Stimulated activated CD8-positive, alpha-beta memory T cell treated with anti-CD3 and anti-CD28 coated beads, Interleukin-4, amount 100 ng/mL, for 1 hour (primary cell): ENCODE results near the gene DMD.

ENCODE experiments used
- DNase-seq, 2 donors: peaks; one replicate each; pipeline ENCODE4 v3.0.0-alpha.2; 2020; ENCODE audit warnings: low read depth in 2 of 2, low spot score in 1 of 2

The DMD gene

GRCh38 chrX:32514986-32515385 lies 696.4 kb downstream of the DMD start:
- DNase-seq: no peak

GRCh38 chrX:32501606-32502005 lies 709.7 kb downstream of the DMD start:
- no peak for DNase-seq

- no peak for DNase-seq
These were observed 714.7 kb downstream of the DMD start for GRCh38 chrX:32496671-32497070.

- DNase-seq: no peak
These were observed 715.5 kb downstream of the DMD start for GRCh38 chrX:32495855-32496254.

GRCh38 chrX:32489125-32489524 lies 722.2 kb downstream of the DMD start:
- DNase-seq: no peak

GRCh38 chrX:32483534-32484136 lies 727.7 kb downstream of the DMD start:
- no peak for DNase-seq

- no peak for DNase-seq
These were observed 731.3 kb downstream of the DMD start for GRCh38 chrX:32480019-32480418.

GRCh38 chrX:32472364-32472763 lies 739.0 kb downstream of the DMD start:
- no peak for DNase-seq

- DNase-seq: no peak
These were observed 755.6 kb downstream of the DMD start for GRCh38 chrX:32455704-32456103.

GRCh38 chrX:32451954-32452695 lies 759.2 kb downstream of the DMD start:
- no peak for DNase-seq

GRCh38 chrX:32448945-32449344 lies 762.4 kb downstream of the DMD start:
- DNase-seq: no peak

GRCh38 chrX:32448320-32448719 lies 763.0 kb downstream of the DMD start:
- no peak for DNase-seq

GRCh38 chrX:32447640-32448039 lies 763.7 kb downstream of the DMD start:
- no peak for DNase-seq

GRCh38 chrX:32443841-32444240 lies 767.5 kb downstream of the DMD start:
- DNase-seq: no peak

- DNase-seq: no peak
These were observed 790.1 kb downstream of the DMD start for GRCh38 chrX:32421266-32421665.

GRCh38 chrX:32408389-32408788 lies 803.0 kb downstream of the DMD start:
- no peak for DNase-seq

- DNase-seq: no peak
These were observed 813.7 kb downstream of the DMD start for GRCh38 chrX:32397562-32398216.

GRCh38 chrX:32395878-32396277 lies 815.5 kb downstream of the DMD start:
- no peak for DNase-seq

GRCh38 chrX:32392655-32393054 lies 818.7 kb downstream of the DMD start:
- no peak for DNase-seq

- DNase-seq: no peak
These were observed 840.7 kb downstream of the DMD start for GRCh38 chrX:32370456-32371205.

- no peak for DNase-seq
These were observed 917.2 kb downstream of the DMD start for GRCh38 chrX:32293962-32294700.
